SK-N-SH treated with all-trans-retinoic acid at 6 μM for 48 hours (cell line): ENCODE data around the gene MTREX.

Experiments
- ATAC-seq: fragments of 200-7000 bp; cut with Tn5 transposase; 3 replicates; pipeline ENCODE4 v1.9.1; 2020; ENCODE audit warnings: mild to moderate bottlenecking, moderate library complexity
- ARNTL ChIP-seq: fragments of 450-650 bp; formaldehyde crosslinking; IDR thresholded peaks from 2 replicates; pipeline ENCODE4 v1.5.0; 2020; ENCODE audit warnings: low read depth, mild to moderate bottlenecking, moderate library complexity, borderline replicate concordance
- BACH2 ChIP-seq: fragments of 250-450 bp; sonication (Bioruptor Pico); IDR thresholded peaks from 2 replicates; pipeline ENCODE4 v1.9.0; 2021; ENCODE audit warnings: mild to moderate bottlenecking, borderline replicate concordance
- CREB5 ChIP-seq: fragments of 250-450 bp; sonication (Bioruptor Pico); IDR thresholded peaks from 2 replicates; pipeline ENCODE4 v1.5.1; 2020; ENCODE audit warnings: low read depth, mild to moderate bottlenecking, moderate library complexity
- CSDC2 ChIP-seq: fragments of 250-450 bp; sonication (Bioruptor Pico); IDR thresholded peaks from 2 replicates; pipeline ENCODE4 v1.5.0; 2020; ENCODE audit warnings: mild to moderate bottlenecking, moderate library complexity
- CSRNP3 ChIP-seq: fragments of 250-450 bp; sonication (Bioruptor Pico); IDR thresholded peaks from 2 replicates; pipeline ENCODE4 v1.5.1; 2021; ENCODE audit warnings: mild to moderate bottlenecking, moderate library complexity
- ESRRG ChIP-seq: fragments of 250-450 bp; sonication (Bioruptor Pico); IDR thresholded peaks from 2 replicates; pipeline ENCODE4 v1.6.1; 2021; ENCODE audit warnings: mild to moderate bottlenecking
- GLIS3 ChIP-seq: fragments of 250-450 bp; sonication (Bioruptor Pico); IDR thresholded peaks from 2 replicates; pipeline ENCODE4 v1.5.0; 2020; ENCODE audit warnings: mild to moderate bottlenecking, moderate library complexity
- ISL1 ChIP-seq: fragments of 250-450 bp; sonication (Bioruptor Pico); IDR thresholded peaks from 2 replicates; pipeline ENCODE4 v2.1.2; 2022; ENCODE audit warnings: mild to moderate bottlenecking, moderate library complexity
- OSR1 ChIP-seq: fragments of 250-450 bp; sonication (Bioruptor Pico); IDR thresholded peaks from 2 replicates; pipeline ENCODE4 v1.8.0; 2022; ENCODE audit warnings: moderate library complexity, mild to moderate bottlenecking, inconsistent platforms
- PATZ1 ChIP-seq: fragments of 250-450 bp; sonication (Bioruptor Pico); IDR thresholded peaks from 2 replicates; pipeline ENCODE4 v1.8.0; 2020; ENCODE audit warnings: mild to moderate bottlenecking, moderate library complexity, borderline replicate concordance
- POU6F1 ChIP-seq: fragments of 250-450 bp; sonication (Bioruptor Pico); IDR thresholded peaks from 2 replicates; pipeline ENCODE4 v1.8.0; 2021; ENCODE audit warnings: low read depth, mild to moderate bottlenecking, moderate library complexity, borderline replicate concordance
- PPARA ChIP-seq: fragments of 250-450 bp; sonication (Bioruptor Pico); IDR thresholded peaks from 2 replicates; pipeline ENCODE4 v1.5.0; 2020; ENCODE audit warnings: mild to moderate bottlenecking, borderline replicate concordance
- RARB ChIP-seq: fragments of 250-450 bp; sonication (Bioruptor Pico); IDR thresholded peaks from 2 replicates; pipeline ENCODE4 v1.8.0; 2021; ENCODE audit warnings: mild to moderate bottlenecking, moderate library complexity
- SNAI2 ChIP-seq: fragments of 250-450 bp; sonication (Bioruptor Pico); IDR thresholded peaks from 2 replicates; pipeline ENCODE4 v1.5.0; 2020; ENCODE audit warnings: mild to moderate bottlenecking, moderate library complexity
- TCF4 ChIP-seq: fragments of 250-450 bp; sonication (Bioruptor Pico); IDR thresholded peaks from 2 replicates; pipeline ENCODE4 v1.8.0; 2021; ENCODE audit warnings: mild to moderate bottlenecking, moderate library complexity, borderline replicate concordance
- TOX ChIP-seq: fragments of 250-450 bp; sonication (Bioruptor Pico); IDR thresholded peaks from 2 replicates; pipeline ENCODE4 v1.8.0; 2021; ENCODE audit warnings: mild to moderate bottlenecking, moderate library complexity, borderline replicate concordance
- TSHZ2 ChIP-seq: fragments of 250-450 bp; sonication (Bioruptor Pico); IDR thresholded peaks from 2 replicates; pipeline ENCODE4 v1.5.0; 2020; ENCODE audit warnings: mild to moderate bottlenecking, moderate library complexity
- ZC3H10 ChIP-seq: fragments of 250-450 bp; sonication (Bioruptor Pico); IDR thresholded peaks from 2 replicates; pipeline ENCODE4 v1.5.1; 2021; ENCODE audit warnings: mild to moderate bottlenecking, moderate library complexity
- ZFP3 ChIP-seq: fragments of 250-450 bp; sonication (Bioruptor Pico); IDR thresholded peaks from 2 replicates; pipeline ENCODE4 v1.5.0; 2020; ENCODE audit warnings: mild to moderate bottlenecking, moderate library complexity
- ZFP30 ChIP-seq: fragments of 450-650 bp; formaldehyde crosslinking; IDR thresholded peaks from 2 replicates; pipeline ENCODE4 v1.5.0; 2022; ENCODE audit warnings: mild to moderate bottlenecking, moderate library complexity
- ZNF565 ChIP-seq: fragments of 450-650 bp; formaldehyde crosslinking; conservative IDR thresholded peaks from 2 replicates; pipeline ENCODE4 v1.5.0; 2020; ENCODE audit warnings: low read depth, mild to moderate bottlenecking, moderate library complexity
- ZNF70 ChIP-seq: fragments of 450-650 bp; formaldehyde crosslinking; IDR thresholded peaks from 2 replicates; pipeline ENCODE4 v1.5.0; 2020; ENCODE audit warnings: mild to moderate bottlenecking, moderate library complexity
- ZNF8 ChIP-seq: fragments of 450-650 bp; formaldehyde crosslinking; IDR thresholded peaks from 2 replicates; pipeline ENCODE4 v1.5.0; 2020; ENCODE audit warnings: mild to moderate bottlenecking, moderate library complexity

Gene MTREX

GRCh38 chr5:55307383-55308253 lies at the start of gene MTREX, which contains the start of gene DHX29:
Gene MTREX, plus strand, starts transcription at chr5:55307989. Its CDS starts 25 bp downstream, at chr5:55308014.
Gene DHX29, minus strand, starts transcription at chr5:55307694. Its CDS starts 121 bp downstream, at chr5:55307573.
- peak; percentile 97 for ATAC-seq
- TF ChIP-seq ARNTL (CRISPR knock-in tag) (no peak), ZFP30 (CRISPR knock-in tag) (no peak), CSDC2 (CRISPR knock-in tag) (no peak), BACH2 (CRISPR knock-in tag) (no peak), ZNF565 (CRISPR knock-in tag) (no peak), ZNF70 (CRISPR knock-in tag) (no peak), PPARA (no peak)

- TF ChIP-seq SNAI2 (no peak), OSR1 (no peak)
Observed at GRCh38 chr5:55258339-55258738, 49.5 kb upstream of the MTREX start.

GRCh38 chr5:55276771-55277170 lies 31.0 kb upstream of the MTREX start:
- no peak for ATAC-seq
- no peak for TF ChIP-seq TSHZ2 (CRISPR knock-in tag)
- no peak for TF ChIP-seq OSR1
- no peak for TF ChIP-seq ARNTL (CRISPR knock-in tag)
- TF ChIP-seq BACH2 (CRISPR knock-in tag): no peak
- TF ChIP-seq TOX (CRISPR knock-in tag): no peak
- TF ChIP-seq RARB (CRISPR knock-in tag): no peak
- no peak for TF ChIP-seq PATZ1 (CRISPR knock-in tag)
- TF ChIP-seq ZNF70 (CRISPR knock-in tag): no peak
- TF ChIP-seq ISL1: no peak
- TF ChIP-seq ESRRG (CRISPR knock-in tag): no peak
- no peak for TF ChIP-seq POU6F1 (CRISPR knock-in tag)
- TF ChIP-seq TCF4: no peak
- no peak for TF ChIP-seq ZC3H10 (CRISPR knock-in tag)
- no peak for TF ChIP-seq ZNF8
- no peak for TF ChIP-seq CSRNP3 (CRISPR knock-in tag)
- no peak for TF ChIP-seq ZNF565 (CRISPR knock-in tag)
- TF ChIP-seq ZFP3: no peak

More at GRCh38 chr5:55258339-55258738, 49.5 kb upstream of the MTREX start:
- ATAC-seq: no peak

GRCh38 chr5:55278778-55279177 lies 29.0 kb upstream of the MTREX start:
- ATAC-seq: no peak; the same call in 2 of the 3 replicates
- TF ChIP-seq CSRNP3 (CRISPR knock-in tag) (no peak), ZC3H10 (CRISPR knock-in tag) (no peak), ESRRG (CRISPR knock-in tag) (no peak), ZFP3 (no peak), CREB5 (CRISPR knock-in tag) (no peak), GLIS3 (CRISPR knock-in tag) (no peak), ARNTL (CRISPR knock-in tag) (no peak), OSR1 (no peak), TOX (CRISPR knock-in tag) (no peak), ZNF565 (CRISPR knock-in tag) (no peak), ISL1 (no peak), POU6F1 (CRISPR knock-in tag) (no peak)
